Neuronal stem cell (in vitro differentiated cells): Measurements from ENCODE around the gene RNF166.

ENCODE experiments used
- DNase-seq: peaks from one replicate; pipeline ENCODE4 v3.0.0-alpha.2; 2013; ENCODE audit warnings: low spot score
- H2AFZ ChIP-seq: one replicate; pipeline ENCODE4 v1.6.1; 2013; ENCODE audit warnings: mild to moderate bottlenecking, low read length, inconsistent platforms
- H2AK5ac ChIP-seq: 2 replicates; pipeline ENCODE4 v1.6.1; 2013; ENCODE audit warnings: low read depth, mild to moderate bottlenecking, inconsistent platforms, low read length, moderate library complexity, mixed read lengths
- H2BK120ac ChIP-seq: 2 replicates; pipeline ENCODE4 v1.6.1; 2013; ENCODE audit warnings: low read depth, mild to moderate bottlenecking, inconsistent platforms, low read length, moderate library complexity, mixed read lengths
- H2BK12ac ChIP-seq: one replicate; pipeline ENCODE4 v1.6.1; 2013; ENCODE audit warnings: low read length, inconsistent platforms
- H2BK15ac ChIP-seq: 2 replicates; pipeline ENCODE4 v1.6.1; 2013; ENCODE audit warnings: mild to moderate bottlenecking, low read length, inconsistent platforms, mixed read lengths
- H2BK5ac ChIP-seq: one replicate; pipeline ENCODE4 v1.6.1; 2013; ENCODE audit warnings: inconsistent platforms, mild to moderate bottlenecking, low read length, moderate library complexity
- H3K14ac ChIP-seq: one replicate; pipeline ENCODE4 v1.6.1; 2013; ENCODE audit warnings: low read length, inconsistent platforms
- H3K18ac ChIP-seq: 2 replicates; pipeline ENCODE4 v1.6.1; 2013; ENCODE audit warnings: low read length, inconsistent platforms
- H3K23ac ChIP-seq: 2 replicates; pipeline ENCODE4 v1.6.1; 2013; ENCODE audit warnings: low read depth, mild to moderate bottlenecking, mixed read lengths, low read length, inconsistent platforms; ENCODE audit not compliant: poor library complexity
- H3K27ac ChIP-seq: replicated peaks from 3 replicates; pipeline ENCODE4 v1.5.1; 2013; ENCODE audit warnings: low read length, inconsistent platforms
- H3K27me3 ChIP-seq, 3 experiments: 2 replicates each; pipeline ENCODE4 v1.6.1; 2013; ENCODE audit warnings: low read length in 3 of 3, mild to moderate bottlenecking in 2 of 3, inconsistent platforms in 1 of 3, low read depth in 1 of 3, mixed read lengths in 1 of 3, moderate library complexity in 1 of 3; ENCODE audit not compliant: control insufficient read depth in 3 of 3, insufficient read depth in 3 of 3
- H3K36me3 ChIP-seq, 2 donors: replicated peaks in 1 of 2; 2 replicates each; pipeline ENCODE4 v1.6.1; 2013; ENCODE audit warnings: low read length in 2 of 2; ENCODE audit not compliant: control insufficient read depth in 2 of 2, insufficient read depth in 2 of 2
- H3K4ac ChIP-seq: 2 replicates; pipeline ENCODE4 v1.6.1; 2013; ENCODE audit warnings: inconsistent platforms, mild to moderate bottlenecking, low read length, moderate library complexity
- H3K4me1 ChIP-seq, 2 donors: 1 replicate in 1 of 2; 2 replicates in 1 of 2; pipeline ENCODE4 v1.6.1; 2013; ENCODE audit warnings: low read length in 2 of 2, low read depth in 1 of 2; ENCODE audit not compliant: control insufficient read depth in 2 of 2, insufficient read depth in 1 of 2
- H3K4me2 ChIP-seq: one replicate; pipeline ENCODE4 v1.6.1; 2013; ENCODE audit warnings: mild to moderate bottlenecking, low read length, inconsistent platforms; ENCODE audit not compliant: insufficient read depth, poor library complexity, severe bottlenecking
- H3K4me3 ChIP-seq, 2 donors: 2 replicates each; pipeline ENCODE4 v1.5.1; 2013; ENCODE audit warnings: low read length in 2 of 2, mild to moderate bottlenecking in 2 of 2, inconsistent platforms in 1 of 2, moderate library complexity in 1 of 2
- H3K79me1 ChIP-seq: one replicate; pipeline ENCODE4 v1.6.1; 2013; ENCODE audit warnings: low read depth, mild to moderate bottlenecking, inconsistent platforms, low read length, moderate library complexity
- H3K9ac ChIP-seq: one replicate; pipeline ENCODE4 v1.6.1; 2013; ENCODE audit warnings: mild to moderate bottlenecking, low read depth, low read length, inconsistent platforms; ENCODE audit not compliant: poor library complexity
- H3K9me3 ChIP-seq, 2 donors: replicated peaks in 1 of 2; 2 replicates each; pipeline versions ENCODE3 to v1.6.1; 2013; ENCODE audit warnings: low read length in 2 of 2, mild to moderate bottlenecking in 2 of 2, inconsistent platforms in 1 of 2, low read depth in 1 of 2, mixed read lengths in 1 of 2, moderate library complexity in 1 of 2; ENCODE audit not compliant: control insufficient read depth in 2 of 2, insufficient read depth in 1 of 2
- H4K8ac ChIP-seq: one replicate; pipeline ENCODE4 v1.6.1; 2013; ENCODE audit warnings: low read depth, mild to moderate bottlenecking, inconsistent platforms, low read length, moderate library complexity
- H4K91ac ChIP-seq: one replicate; pipeline ENCODE4 v1.6.1; 2013; ENCODE audit warnings: low read length, low read depth, mild to moderate bottlenecking, inconsistent platforms; ENCODE audit not compliant: poor library complexity
- WGBS, 2 donors: extraction: QIAGEN DNeasy Blood & Tissue Kit; methylation state at CpG; one replicate each; pipeline ENCODE4 v1.1.7; 2013; ENCODE audit warnings: missing lambda C conversion rate in 2 of 2, mixed read lengths in 1 of 2; ENCODE audit not compliant: insufficient read length in 2 of 2, insufficient replicate concordance in 1 of 2; ENCODE audit errors: extremely low coverage in 2 of 2; 5-methylcytosine and 5-hydroxymethylcytosine counted together

Gene RNF166

DNA sequence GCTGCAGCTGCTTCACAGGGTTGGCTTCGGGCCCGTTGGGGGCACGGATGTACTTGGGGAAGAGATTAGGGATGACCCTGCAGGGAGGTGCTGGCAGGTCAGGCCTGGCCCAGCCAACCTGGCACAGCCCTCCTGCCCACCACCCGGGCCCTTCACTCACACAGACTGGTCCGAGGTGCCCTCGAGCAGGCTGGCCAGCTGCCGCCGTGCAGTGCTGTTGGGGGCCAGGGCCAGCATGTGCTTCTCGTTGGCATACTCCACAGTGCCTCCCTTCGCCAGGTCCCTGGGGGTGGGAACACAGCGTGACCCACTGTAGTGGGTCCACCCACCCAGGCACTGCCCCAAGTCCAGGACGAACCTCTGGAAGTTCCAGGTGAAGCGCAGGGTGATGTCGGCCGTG, 10.0 kb upstream of the RNF166 start:
- H3K4ac ChIP-seq = no peak overlapping the region
- no peaks in the 10 kb centered on the region for H3K27me3 ChIP-seq
- H3K36me3 ChIP-seq = peaks cover 23 to 56% of the 10 kb centered on the region in 2 donors
- H3K18ac ChIP-seq = no peak overlapping the region
- no peak overlapping the region for H3K4me2 ChIP-seq
- H3K23ac ChIP-seq = peak overlapping the region; percentile 35
- no peak overlapping the region for H2BK12ac ChIP-seq
- H2AK5ac ChIP-seq = no peak overlapping the region
- no peak overlapping the region for H2BK120ac ChIP-seq
- H4K91ac ChIP-seq = no peak overlapping the region
- H3K14ac ChIP-seq = no peak overlapping the region
- WGBS, 2 donors = no CpG with 5 or more reads among the region's 15 CpGs
- H2BK5ac ChIP-seq = no peak overlapping the region
- H4K8ac ChIP-seq = no peak overlapping the region
- H2BK15ac ChIP-seq = no peak overlapping the region
- H3K27ac ChIP-seq = no peak overlapping the region
- H3K9ac ChIP-seq = peak overlapping the region; percentile 50
- no peak overlapping the region for H3K4me3 ChIP-seq
- H3K4me1 ChIP-seq = no peaks in the 10 kb centered on the region
- no peaks in the 10 kb centered on the region for H3K9me3 ChIP-seq
- DNase-seq = no peak
- peaks cover 4% of the 10 kb centered on the region for H3K79me1 ChIP-seq
- no peak overlapping the region for H2AFZ ChIP-seq

DNA sequence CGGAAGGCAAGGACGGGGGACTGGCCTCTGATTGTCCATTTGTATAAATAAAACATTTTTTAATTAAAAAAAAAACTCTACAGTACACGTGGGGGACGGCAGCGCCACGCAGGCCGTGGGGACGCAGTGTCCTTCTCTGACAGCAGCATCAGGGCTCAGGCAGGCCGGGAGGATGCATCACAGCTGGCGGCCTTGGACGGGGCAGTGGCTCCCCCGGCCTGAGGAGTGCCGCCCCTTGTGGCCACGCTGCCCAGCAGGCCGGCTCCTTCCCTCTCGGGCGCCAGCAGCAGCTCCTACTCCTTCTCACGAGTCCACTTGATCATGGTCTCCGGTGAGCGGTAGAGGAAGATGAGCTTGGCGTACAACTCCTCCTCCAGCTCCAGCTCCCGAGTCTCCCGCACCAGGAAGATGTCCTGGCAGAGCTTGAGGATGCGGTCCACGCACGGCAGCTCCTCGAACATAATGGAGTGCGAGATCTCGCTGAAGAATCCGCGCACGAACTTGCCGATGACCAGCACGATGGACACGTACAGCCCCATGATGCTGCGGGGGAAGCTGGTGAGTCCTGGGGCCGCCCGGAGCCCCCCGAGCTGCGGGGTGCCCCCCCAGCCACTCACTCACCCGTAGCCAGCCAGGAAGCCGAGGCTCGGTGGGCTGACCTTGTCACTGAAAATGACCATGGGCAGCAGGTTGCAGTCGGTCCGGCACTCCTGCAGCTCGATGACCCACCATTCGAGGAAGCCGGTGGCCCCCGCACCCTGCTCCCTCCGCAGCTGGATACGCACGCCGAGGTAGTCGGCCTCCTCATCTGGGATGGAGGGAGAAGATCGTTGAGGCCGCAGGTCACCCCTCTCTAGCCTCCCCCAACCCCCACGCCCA, 9.3 kb upstream of the RNF166 start:
- H2AK5ac ChIP-seq = no peak overlapping the region
- no peak overlapping the region for H4K91ac ChIP-seq
- H3K4me2 ChIP-seq = no peak overlapping the region
- WGBS, 2 donors = no CpG with 5 or more reads among the region's 57 CpGs
- H3K4me1 ChIP-seq = no peaks in the 10 kb centered on the region
- H3K79me1 ChIP-seq = peaks cover under 1% of the 10 kb centered on the region
- no peak overlapping the region for H2BK15ac ChIP-seq
- no peak overlapping the region for H3K14ac ChIP-seq
- H3K18ac ChIP-seq = no peak overlapping the region
- H3K27me3 ChIP-seq = no peaks in the 10 kb centered on the region
- no peak for DNase-seq
- no peak overlapping the region for H2AFZ ChIP-seq
- no peak overlapping the region for H2BK12ac ChIP-seq
- H3K9me3 ChIP-seq = no peaks in the 10 kb centered on the region
- H4K8ac ChIP-seq = no peak overlapping the region
- no peak overlapping the region for H3K4me3 ChIP-seq
- H2BK120ac ChIP-seq = no peak overlapping the region
- H3K27ac ChIP-seq = no peak overlapping the region
- H3K23ac ChIP-seq = no peak overlapping the region
- H3K9ac ChIP-seq = no peak overlapping the region
- peaks cover 23 to 56% of the 10 kb centered on the region in 2 donors for H3K36me3 ChIP-seq
- H3K4ac ChIP-seq = no peak overlapping the region
- H2BK5ac ChIP-seq = no peak overlapping the region

DNA sequence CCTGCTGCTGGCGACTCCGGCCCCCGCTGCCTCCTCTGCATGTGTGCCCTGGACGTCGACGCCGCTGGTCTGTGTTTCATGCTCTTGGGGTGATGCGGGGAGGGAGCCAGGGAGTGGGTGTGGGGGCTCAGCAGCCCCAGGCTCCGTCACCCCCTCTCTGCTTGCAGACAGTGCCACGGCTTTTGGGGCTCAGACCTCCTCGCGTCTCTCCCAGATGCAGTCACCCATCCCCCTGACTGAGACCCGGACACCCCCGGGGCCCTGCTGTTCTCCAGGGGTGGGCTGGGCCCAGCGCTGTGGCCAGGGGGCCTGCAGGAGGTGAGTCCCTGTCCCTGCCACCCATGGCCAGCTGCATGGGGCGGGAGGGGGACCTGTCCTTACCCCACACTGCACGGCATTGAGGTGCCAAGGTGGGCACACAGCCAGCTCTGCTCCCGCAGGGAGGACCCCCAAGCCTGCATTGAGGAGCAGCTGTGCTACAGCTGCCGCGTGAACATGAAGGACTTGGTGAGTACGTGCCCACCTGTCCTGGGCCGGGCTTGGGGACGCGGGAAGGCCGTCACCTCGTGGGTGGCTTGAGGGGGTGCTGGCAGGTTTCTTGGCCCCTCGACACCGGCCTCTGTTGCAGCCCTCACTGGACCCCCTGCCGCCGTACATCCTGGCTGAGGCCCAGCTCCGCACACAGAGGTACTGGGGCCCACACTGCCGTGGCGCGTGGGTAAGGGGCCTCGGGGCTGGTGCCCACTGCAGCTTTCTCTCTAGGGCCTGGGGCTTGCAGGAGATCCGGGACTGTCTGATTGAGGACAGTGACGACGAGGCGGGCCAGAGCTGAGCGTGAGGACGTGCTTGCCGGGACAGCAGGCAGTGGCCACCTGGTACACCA, 8.5 kb upstream of the RNF166 start:
- H2BK15ac ChIP-seq = no peak overlapping the region
- WGBS, 2 donors = no CpG with 5 or more reads among the region's 42 CpGs
- no peak overlapping the region for H3K27ac ChIP-seq
- H3K18ac ChIP-seq = no peak overlapping the region
- no peak overlapping the region for H3K23ac ChIP-seq
- H4K8ac ChIP-seq = no peak overlapping the region
- no peak overlapping the region for H2AFZ ChIP-seq
- no peak overlapping the region for H3K9ac ChIP-seq
- no peak overlapping the region for H3K4me3 ChIP-seq
- no peaks in the 10 kb centered on the region for H3K27me3 ChIP-seq
- H4K91ac ChIP-seq = no peak overlapping the region
- no peak overlapping the region for H2BK120ac ChIP-seq
- no peak overlapping the region for H2BK12ac ChIP-seq
- DNase-seq = no peak
- no peak overlapping the region for H2BK5ac ChIP-seq
- no peaks in the 10 kb centered on the region for H3K4me1 ChIP-seq
- no peak overlapping the region for H3K14ac ChIP-seq
- no peaks in the 10 kb centered on the region for H3K9me3 ChIP-seq
- H2AK5ac ChIP-seq = no peak overlapping the region
- no peaks in the 10 kb centered on the region for H3K79me1 ChIP-seq
- H3K4ac ChIP-seq = no peak overlapping the region
- no peak overlapping the region for H3K4me2 ChIP-seq
- peaks cover 23 to 53% of the 10 kb centered on the region in 2 donors for H3K36me3 ChIP-seq
